Cardiac septum (tissue), 1 donor: Measurements from ENCODE around the gene CRELD1. TPM values are rescaled to one million over a fixed set of nuclear protein-coding genes. Genes with fewer than 3 reads are reported as not detected.

Experiments used
- DNase-seq: peaks from one replicate; pipeline ENCODE4 v3.0.0-alpha.2; 2020; ENCODE audit warnings: low spot score
- intact Hi-C: fragments of 100-400 bp; cut with DNase I; formaldehyde crosslinking; loops from one replicate; pipeline ENCODE4 v1.14.0; 2022
- total RNA-seq: library from RNA; stranded (reverse); fragmentation: NEBNext Ultra II Directional; extraction: Animal tissue kit (Norgen Biotek cat#: 25700); gene quantifications from one replicate; pipeline ENCODE4 v1.2.1, GENCODE V29; 2021
- donor health status: DM: no; HTN: no; CAD: no.

Gene CRELD1
- total RNA-seq, 1 donor from 2014 or later: 60.1 TPM

DNA sequence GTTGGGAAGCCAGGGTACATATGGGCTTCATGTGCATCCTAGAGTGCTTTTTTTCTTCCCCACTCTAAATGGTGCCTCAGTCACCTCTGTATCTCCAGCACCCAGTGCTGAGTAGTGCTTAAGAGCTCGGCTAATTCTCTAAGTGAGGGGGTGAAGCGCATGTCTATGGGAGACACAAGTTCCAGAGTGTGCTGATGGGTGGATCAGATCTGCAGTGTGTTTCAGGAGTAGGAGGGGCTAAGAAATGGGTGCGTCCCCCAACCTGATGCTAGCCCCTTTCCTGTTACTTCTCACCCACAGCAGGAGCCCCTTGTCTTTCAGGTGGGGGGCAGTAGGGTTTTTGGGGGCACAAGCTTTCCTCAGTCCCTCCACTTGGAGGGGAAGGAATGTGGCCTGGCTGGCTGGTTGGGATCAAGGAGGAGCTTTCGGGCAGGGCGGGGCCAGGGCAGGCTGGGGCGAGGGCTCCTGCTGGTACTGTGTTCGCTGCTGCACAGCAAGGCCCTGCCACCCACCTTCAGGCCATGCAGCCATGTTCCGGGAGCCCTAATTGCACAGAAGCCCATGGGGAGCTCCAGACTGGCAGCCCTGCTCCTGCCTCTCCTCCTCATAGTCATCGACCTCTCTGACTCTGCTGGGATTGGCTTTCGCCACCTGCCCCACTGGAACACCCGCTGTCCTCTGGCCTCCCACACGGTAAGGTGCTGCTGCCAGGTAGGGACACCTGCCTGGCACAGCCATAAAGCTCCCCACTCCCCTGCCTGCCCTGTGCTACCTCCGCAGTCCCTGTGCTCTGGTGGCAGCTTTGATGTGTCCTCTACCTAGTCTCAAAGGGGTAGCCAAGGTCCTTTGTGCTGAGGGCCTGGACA is 31.0 kb upstream of the CRELD1 start, which contains the start of gene IL17RE:
IL17RE (plus strand) TSS at position 477 of the 866 bp plus-strand sequence; CDS start at position 562, 85 bp downstream.
- intact Hi-C loops: no loop called here
- no peak for DNase-seq

DNA sequence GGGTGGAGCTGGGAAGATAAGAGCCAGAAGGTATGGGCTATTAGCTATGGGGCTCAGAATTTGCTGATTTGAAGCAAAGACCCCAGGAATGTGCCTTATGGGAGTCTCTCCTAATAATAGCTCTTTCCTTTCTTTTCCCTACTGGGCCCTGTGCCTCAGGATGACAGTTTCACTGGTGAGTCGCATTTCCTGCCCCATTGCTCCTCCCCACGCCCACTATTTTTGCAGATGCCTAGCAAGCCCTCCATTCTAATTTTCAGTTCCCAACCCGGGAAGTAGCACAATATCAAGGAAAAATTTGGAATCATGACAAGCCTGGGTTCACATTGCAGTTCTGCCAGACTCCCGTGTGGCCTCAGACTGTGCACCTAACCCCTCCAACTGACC is 30.4 kb upstream of the CRELD1 start:
- intact Hi-C loops: no loop called here
- no peak for DNase-seq

DNA sequence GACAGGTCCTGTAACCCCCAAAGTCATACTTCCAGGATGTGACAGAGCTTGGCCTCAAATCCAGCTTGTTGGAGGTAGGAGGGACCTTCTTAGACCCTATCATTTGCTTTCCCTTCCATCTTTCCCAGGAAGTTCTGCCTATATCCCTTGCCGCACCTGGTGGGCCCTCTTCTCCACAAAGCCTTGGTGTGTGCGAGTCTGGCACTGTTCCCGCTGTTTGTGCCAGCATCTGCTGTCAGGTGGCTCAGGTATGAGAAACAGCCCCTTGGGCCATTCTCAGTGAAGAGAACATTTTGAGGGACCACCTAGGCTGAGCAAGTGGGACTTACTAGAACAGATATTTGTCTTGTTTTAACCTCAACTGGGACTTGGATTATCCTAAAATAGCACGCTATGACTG is 29.7 kb upstream of the CRELD1 start:
- intact Hi-C loops: no loop called here
- no peak for DNase-seq

DNA sequence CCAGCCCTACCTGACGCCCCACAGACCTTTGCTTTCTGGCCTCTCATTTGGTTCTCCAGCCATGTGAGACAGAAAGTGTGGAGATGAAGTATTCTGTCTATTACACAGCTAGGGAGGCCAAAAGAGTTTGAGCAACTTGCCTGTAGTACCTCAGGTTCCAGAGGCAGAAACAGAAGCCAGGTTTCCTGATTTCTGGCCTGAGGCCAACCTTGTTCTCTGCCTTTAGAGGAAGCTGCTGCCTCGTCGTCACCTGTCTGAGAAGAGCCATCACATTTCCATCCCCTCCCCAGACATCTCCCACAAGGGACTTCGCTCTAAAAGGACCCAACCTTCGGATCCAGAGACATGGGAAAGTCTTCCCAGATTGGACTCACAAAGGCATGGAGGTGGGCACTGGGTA is 27.2 kb upstream of the CRELD1 start:
- DNase-seq: no peak
- intact Hi-C loops: no loop called here

DNA sequence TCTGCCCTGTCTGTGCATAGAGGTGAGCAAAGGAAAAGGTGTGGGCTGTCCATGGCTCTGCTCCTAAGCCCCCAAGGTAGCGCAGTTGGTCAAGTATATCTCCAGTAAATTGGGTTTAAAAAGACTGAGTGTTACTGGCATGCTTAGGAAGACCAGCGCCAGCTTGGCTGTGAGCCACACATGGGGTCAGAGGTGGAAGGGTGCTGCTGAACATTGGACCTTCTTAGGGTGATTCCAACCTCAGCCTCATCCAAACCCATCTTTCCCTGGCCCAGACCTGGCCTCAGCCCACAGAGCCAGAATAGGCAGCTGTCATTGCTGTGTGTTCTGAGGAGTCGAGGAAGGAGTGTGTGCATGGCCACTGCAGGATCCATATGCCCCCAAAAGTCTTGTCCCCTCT is 25.3 kb upstream of the CRELD1 start:
- DNase-seq: no peak
- intact Hi-C loops: no loop called here

DNA sequence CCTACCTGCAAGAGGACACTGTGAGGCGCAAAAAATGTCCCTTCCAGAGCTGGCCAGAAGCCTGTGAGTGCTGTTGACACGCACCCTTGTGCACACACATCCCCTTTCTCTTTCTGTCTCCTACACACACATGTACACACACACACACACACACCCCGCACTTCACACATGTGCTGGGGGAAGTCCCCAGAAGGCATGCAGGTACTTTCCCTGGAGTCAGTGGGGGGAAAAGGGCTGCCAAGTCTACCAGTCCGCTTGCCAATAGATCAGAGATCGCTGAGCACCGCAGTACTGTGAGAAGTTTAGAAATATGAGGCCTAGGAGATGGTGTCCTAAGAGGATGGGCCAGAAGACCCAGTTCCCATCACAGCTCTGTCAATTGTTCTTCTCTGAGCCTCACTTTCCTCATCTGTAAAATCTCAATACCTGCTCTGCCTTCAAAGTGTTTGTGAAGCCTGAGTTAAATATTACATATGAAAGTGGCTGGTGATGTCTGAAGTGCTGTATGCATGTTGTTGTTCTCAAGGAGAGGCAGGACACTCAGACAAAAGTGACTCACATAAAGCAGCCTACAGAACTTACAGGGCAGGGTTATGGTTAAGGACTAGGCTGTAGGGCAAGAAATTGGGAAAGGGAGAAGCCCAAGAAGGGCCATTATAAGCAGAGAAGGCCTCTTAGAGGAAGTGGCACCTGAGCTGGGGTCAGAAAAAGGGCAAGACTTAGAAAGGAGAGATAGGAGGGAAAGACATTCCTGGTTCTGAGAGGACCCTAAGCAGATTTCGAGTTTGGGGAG is 24.2 kb upstream of the CRELD1 start:
- intact Hi-C loops: loop anchor here (10.0 kb wide), 1 partner anchor 65 kb away; the partner anchor contains the start of gene RPUSD3
- DNase-seq: no peak

DNA sequence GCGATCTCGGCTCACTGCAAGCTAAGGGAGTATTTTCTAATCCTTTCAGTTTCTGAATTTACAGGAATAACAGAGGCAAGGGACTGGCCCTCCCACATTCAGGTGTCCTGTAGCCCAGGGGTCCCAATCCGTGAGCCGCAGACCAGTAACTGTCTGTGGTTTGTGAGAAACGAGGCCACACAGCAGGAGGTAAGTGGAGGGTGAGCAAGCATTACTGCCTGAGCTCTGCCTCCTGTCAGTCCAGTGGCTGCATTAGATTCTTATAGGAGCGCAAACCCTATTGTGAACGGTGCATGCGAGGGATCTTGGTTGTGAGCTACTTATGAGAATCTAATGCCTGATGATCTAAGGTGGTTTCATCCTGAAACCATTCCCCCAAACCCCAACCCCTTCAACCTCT is 21.8 kb upstream of the CRELD1 start:
- intact Hi-C loops: loop anchor here (10.0 kb wide), 1 partner anchor 67 kb away; the partner anchor contains the start of gene RPUSD3
- DNase-seq: no peak

DNA sequence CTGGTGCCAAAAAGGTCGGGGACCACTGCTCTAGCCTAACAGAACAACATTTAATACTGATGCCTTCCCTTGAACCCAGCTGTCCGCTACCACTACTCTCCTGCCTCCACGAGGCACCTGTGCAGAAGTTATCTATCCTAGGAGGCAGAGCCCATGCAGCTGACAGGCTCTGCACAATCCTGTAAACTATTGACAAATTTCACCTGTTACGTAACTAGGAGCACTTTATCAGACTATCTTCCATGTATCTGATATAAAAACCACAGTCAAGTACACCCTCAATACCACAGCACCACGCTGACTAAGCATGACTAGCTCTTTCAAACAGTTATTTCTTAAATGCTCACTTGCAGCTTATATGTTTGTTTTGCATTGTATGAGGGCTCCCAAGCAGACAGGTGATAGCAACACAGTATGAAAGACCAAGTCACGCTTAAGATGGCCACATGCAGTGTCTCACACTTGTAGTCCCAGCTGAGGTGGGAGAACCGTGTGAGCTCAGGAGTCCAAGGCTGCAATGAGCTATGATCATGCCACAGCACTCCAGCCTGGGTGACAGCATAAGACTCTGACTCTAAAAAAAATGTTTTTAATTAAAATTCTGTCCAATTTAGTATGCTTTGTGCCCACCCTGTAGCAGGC is 21.2 kb upstream of the CRELD1 start:
- intact Hi-C loops: loop anchor here (10.0 kb wide), 1 partner anchor 68 kb away; the partner anchor contains the start of gene RPUSD3

DNA sequence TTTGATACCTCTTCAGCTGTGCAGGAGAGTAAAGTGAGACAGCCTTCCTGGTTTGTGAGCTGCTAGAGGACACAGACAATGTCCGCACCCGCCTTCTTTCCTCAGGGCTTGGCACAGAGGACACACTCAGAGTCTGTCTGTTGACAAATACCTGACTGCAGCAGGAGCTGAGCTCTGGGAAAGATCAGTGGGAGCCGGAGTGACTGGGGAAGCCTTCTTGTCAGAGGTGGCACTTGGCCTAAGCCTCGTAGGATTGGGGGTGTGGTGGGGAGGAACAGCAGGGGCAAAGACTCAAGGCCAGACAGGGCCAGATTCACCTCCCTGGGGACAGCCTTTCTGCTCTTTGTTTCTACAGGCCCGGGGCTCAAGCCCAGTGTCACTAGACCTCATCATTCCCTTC is 20.0 kb upstream of the CRELD1 start:
- DNase-seq: no peak
- intact Hi-C loops: loop anchor here (10.0 kb wide), 1 partner anchor 69 kb away; the partner anchor contains the start of gene RPUSD3

More for the DNA sequence above, 21.2 kb upstream of the CRELD1 start:
- no peak for DNase-seq

DNA sequence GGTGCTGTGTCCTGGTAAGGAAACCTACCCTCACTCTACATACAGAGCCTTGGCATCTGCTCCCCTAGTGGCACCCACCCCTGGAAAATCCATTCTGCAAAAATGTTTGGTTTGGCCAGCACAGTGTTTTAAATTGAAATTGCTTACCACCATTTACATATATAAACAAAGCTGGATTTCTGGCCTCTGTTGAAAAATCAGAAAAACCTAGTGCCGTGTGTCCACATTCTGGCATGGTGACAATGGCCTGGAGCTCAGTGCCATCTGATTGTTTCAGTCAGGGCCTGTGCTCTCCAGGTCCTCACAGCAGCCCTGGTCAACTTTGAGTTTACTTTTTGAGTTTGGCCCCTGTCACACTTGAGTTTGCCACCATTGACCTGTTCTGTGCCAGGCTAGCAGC is 19.6 kb upstream of the CRELD1 start:
- intact Hi-C loops: loop anchor here (2.0 to 10.0 kb wide), 2 partner anchors 23 to 69 kb away; partner anchors contain the start of genes JAGN1 and RPUSD3

DNA sequence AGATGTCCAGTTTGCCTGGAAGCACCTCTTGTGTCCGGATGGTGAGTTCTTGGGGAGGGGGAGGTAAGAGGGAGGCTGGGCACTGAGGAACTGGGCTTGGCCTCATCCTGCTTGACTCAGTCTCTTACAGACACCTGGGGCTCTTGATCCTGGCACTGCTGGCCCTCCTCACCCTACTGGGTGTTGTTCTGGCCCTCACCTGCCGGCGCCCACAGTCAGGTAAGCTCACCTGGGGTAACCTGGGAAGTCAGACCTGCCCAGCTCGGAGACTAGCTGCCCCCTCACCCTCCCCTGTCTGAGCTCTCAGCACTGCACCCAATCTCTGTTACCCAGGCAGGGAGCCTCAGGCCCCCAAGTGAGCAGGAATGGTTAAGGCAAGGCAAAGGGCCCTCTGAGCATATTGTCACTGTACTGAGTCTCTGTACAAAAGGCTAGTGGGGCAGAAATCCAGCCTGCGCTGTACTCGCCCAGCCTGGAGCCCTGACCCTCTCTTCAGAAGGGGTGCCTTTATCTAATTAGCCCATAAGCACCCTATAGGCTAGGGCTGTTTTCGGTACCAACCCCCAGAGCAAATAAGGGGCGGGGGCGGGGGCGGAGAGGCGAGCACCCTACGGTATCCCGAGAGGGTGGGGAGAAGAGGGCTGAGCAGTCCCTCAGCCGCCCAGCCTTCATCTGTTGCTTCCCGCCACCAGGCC is 18.9 kb upstream of the CRELD1 start:
- intact Hi-C loops: loop anchor here (2.0 to 10.0 kb wide), 2 partner anchors 24 to 70 kb away; partner anchors contain the start of genes JAGN1 and RPUSD3
- DNase-seq: no peak

More for the DNA sequence above, 19.6 kb upstream of the CRELD1 start:
- DNase-seq: no peak

DNA sequence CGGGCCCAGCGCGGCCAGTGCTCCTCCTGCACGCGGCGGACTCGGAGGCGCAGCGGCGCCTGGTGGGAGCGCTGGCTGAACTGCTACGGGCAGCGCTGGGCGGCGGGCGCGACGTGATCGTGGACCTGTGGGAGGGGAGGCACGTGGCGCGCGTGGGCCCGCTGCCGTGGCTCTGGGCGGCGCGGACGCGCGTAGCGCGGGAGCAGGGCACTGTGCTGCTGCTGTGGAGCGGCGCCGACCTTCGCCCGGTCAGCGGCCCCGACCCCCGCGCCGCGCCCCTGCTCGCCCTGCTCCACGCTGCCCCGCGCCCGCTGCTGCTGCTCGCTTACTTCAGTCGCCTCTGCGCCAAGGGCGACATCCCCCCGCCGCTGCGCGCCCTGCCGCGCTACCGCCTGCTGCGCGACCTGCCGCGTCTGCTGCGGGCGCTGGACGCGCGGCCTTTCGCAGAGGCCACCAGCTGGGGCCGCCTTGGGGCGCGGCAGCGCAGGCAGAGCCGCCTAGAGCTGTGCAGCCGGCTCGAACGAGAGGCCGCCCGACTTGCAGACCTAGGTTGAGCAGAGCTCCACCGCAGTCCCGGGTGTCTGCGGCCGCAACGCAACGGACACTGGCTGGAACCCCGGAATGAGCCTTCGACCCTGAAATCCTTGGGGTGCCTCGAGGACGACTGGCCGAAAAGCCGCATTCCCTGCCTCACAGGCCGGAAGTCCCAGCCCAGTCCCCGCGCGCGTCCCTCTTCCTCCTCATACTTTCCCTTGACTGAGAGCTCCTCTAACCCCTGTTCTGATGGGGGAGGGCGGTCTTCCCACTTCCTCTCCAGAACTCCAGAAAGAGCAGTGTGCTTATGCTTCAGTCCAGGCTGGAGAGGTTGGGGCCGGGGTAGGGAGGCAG is 18.1 kb upstream of the CRELD1 start:
- DNase-seq: peak; percentile 91
- intact Hi-C loops: loop anchor here (2.0 to 10.0 kb wide), 3 partner anchors 17 to 71 kb away; partner anchors contain the start of genes CRELD1, JAGN1 and RPUSD3

DNA sequence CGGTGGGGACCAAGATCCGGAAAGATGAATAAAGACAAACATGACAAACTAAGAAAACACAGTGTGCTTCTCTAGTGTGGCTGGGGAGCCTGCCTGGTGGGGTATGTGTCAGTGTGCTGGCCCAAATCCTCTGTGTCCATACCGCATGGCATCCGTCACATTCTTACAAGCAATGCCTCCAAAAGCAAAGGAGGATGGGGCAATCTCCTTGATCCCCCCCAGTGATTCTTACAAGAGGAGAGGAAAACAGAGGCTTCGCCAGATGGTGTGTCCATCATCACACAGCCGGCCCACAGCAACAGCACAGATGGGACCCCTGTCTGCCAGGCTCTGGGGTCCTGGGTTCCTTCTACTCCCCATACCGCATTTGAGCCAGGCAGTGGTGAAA is 17.3 kb upstream of the CRELD1 start:
- no peak for DNase-seq
- intact Hi-C loops: loop anchor here (2.0 to 10.0 kb wide), 2 partner anchors 16 to 72 kb away; partner anchors contain the start of genes CRELD1 and RPUSD3

DNA sequence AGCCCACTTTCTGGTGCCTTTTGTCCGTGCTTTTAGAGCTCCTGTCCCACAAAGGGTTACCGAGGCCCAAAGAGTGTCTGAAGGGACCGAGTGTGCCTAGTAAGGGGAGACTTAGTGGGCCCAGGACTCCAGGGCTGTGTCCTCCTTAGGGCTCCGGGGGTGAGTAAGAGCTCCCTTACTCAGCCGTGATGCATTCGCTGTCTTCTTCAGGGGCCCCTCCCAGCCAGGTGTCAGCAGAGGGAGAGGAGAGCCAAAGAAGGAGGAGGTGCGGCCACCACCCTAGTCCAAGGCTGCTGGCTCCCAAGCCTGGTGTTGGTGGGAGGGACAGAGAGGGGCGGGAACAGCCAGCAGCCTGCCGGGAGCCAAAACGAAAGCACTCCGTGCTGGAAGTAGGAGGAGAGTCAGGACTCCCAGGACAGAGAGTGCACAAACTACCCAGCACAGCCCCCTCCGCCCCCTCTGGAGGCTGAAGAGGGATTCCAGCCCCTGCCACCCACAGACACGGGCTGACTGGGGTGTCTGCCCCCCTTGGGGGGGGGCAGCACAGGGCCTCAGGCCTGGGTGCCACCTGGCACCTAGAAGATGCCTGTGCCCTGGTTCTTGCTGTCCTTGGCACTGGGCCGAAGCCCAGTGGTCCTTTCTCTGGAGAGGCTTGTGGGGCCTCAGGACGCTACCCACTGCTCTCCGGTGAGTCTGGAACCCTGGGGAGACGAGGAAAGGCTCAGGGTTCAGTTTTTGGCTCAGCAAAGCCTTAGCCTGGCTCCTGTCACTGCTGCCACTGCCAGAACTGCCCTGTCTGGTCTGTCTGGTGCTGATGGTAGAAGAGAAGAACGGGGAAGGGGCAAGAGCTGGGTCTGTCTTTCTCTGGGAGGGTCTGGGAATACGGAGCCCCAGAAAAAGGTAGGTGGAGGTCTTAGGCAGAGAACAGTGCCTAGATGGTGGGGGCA is 16.6 kb upstream of the CRELD1 start, which contains the start of gene IL17RC:
IL17RC (plus strand) TSS at position 365 of the 947 bp plus-strand sequence; CDS start at position 583, 218 bp downstream.
- DNase-seq: peak; percentile 93
- intact Hi-C loops: loop anchor here (2.0 to 10.0 kb wide), 2 partner anchors 16 to 72 kb away; partner anchors contain the start of genes CRELD1 and RPUSD3

DNA sequence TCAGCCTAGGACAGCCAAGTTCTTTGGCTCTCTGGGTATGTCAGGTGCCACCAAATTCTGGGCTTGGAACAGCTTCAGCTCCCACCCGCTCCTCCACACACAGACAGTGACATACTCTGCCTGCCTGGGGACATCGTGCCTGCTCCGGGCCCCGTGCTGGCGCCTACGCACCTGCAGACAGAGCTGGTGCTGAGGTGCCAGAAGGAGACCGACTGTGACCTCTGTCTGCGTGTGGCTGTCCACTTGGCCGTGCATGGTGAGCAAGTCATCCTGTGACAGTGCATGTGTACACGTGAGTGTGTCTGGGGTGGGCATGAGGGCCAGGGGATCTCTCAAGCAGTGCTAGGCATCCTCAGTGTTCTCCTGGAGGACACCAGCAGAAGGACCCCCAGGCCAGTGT is 15.8 kb upstream of the CRELD1 start:
- intact Hi-C loops: loop anchor here (2.0 to 10.0 kb wide), 2 partner anchors 15 to 73 kb away; partner anchors contain the start of genes CRELD1 and RPUSD3
- no peak for DNase-seq

DNA sequence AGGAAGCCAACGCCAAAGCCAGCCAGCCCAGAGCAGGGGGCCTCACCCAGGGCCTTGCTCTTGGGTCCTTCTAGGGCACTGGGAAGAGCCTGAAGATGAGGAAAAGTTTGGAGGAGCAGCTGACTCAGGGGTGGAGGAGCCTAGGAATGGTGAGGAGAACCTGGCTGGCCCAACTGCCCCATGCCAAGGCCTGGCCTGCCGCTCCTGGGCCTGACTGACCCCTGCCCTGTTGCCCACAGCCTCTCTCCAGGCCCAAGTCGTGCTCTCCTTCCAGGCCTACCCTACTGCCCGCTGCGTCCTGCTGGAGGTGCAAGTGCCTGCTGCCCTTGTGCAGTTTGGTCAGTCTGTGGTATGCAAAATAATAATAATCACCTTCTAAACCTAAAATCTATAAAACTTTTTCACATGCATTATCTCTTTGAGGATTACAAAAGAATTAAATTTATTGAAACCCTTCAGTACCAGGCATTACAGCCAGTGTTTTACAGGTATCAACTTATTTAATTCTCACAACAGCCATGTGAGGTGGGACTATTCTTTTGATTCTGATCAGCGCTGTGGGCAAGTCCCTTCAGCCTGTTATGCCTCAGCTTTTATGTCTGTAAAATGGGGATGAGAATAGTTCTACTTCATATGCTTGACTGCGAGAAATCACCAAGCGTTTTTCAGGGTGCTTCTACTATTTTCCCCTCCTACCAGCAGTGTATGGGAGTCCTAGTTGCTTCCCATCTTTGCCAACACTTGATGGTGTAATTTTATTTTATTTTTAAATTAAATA is 15.2 kb upstream of the CRELD1 start:
- no peak for DNase-seq
- intact Hi-C loops: loop anchor here (10.0 kb wide), 1 partner anchor 74 kb away; the partner anchor contains the start of gene RPUSD3
